GM18519 (cell line): ENCODE data around the gene ELK1.
A peak's percentile ranks its signal among the peaks of the same experiment; 100 is the strongest.
"Not testable (repeated sequence)": the region's sequence is repeated elsewhere in the genome, so short reads cannot be mapped to it uniquely, and the experiment has no call there.

Experiments
- ATAC-seq: cut with Tn5 transposase; IDR thresholded peaks from one replicate; pipeline ENCODE4 v1.9.1; 2021; ENCODE audit warnings: mild to moderate bottlenecking, moderate library complexity; ENCODE audit not compliant: unreplicated experiment, low FRiP score

Gene ELK1

GRCh38 chrX:47650164-47651042 lies at the start of gene ELK1:
ELK1 (minus strand) TSS chrX:47650563; CDS start chrX:47641441, 9,122 bp downstream.
- ATAC-seq = peak; percentile 85

DNA sequence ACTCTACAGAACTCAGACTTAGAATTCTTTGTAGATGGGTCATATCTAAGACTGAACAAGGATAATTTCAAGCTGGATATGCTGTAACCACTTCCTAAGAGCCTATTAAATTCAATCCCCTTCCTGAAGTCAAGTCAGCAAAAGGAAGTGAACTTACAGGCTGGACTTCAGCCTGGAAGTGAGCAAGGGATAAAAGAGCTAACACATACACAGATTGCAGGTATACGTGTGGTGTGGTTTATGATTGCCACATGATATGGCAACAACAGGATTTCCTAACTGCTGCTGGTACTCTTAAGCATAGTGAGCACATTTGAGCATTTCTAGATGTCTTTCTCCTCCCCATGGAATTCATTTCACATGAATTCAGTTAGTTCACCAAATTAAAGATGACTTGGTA lies 46.8 kb upstream of the ELK1 start:
- ATAC-seq = no peak

GRCh38 chrX:47690175-47690574 lies 39.8 kb upstream of the ELK1 start:
- ATAC-seq = no peak

- ATAC-seq = no peak
Measured at GRCh38 chrX:47687263-47687662, 36.9 kb upstream of the ELK1 start.

- no peak for ATAC-seq
Measured at GRCh38 chrX:47683829-47684205, 33.5 kb upstream of the ELK1 start.

DNA sequence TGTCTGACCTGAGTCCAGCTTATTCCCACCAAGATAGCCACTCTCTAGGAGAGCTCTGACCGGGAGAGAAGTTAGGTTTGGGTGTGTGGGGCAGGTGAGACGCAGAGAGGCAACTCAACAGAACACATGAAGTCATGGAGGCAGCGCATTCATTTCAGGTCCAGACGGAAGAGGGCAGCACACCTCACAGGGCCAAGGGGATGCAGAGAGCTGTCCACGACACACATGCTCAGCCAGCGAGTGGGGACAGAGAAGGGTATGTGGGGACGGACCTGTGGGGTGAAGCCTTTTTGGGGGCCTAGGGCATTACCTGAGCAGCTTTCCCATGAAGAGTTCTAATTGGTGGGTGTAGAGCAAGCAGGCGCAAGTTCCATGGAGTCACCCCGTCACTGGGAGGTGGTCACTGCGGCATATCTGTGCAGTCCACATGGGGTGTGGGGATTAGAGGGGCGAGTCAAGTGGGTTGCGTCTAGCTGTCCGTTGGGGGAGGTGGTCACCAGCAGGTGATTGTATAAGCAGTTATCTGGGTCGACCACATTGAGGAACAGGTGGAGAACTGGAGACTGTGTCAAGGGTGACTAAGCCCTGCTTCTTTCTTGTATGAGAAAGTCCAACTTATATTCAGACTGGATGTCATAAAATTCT lies 32.9 kb upstream of the ELK1 start:
- ATAC-seq = no peak

GRCh38 chrX:47675959-47676859 lies 25.8 kb upstream of the ELK1 start:
- not testable (repeated sequence) for ATAC-seq

DNA sequence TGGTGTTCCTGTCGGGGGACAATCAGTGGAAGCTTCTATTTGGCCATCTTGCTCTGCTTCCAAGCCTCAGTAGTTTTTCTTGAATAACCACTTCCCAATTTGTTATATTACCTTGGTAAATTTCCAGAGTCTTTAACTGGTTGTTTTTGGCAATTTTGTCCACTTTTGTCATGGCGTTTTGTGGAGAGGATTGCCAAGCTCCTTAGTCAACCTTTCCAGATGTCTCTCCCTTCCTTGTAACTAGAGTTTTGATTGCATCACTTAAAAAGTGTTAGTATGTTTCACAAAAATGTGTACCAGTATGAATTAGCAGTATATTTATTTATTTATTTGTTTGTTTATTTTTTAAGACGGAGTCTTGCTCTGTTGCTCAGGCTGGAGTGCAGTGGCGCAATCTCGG lies 24.4 kb upstream of the ELK1 start:
- ATAC-seq = no peak

GRCh38 chrX:47665797-47666196 lies 15.4 kb upstream of the ELK1 start:
- not testable (repeated sequence) for ATAC-seq

GRCh38 chrX:47664737-47665136 lies 14.4 kb upstream of the ELK1 start:
- ATAC-seq = no peak

- no peak for ATAC-seq
Measured at GRCh38 chrX:47662144-47662657, 11.8 kb upstream of the ELK1 start.

- no peak for ATAC-seq
Measured at GRCh38 chrX:47661539-47661938, 11.2 kb upstream of the ELK1 start.

GRCh38 chrX:47659421-47659726 lies 9.0 kb upstream of the ELK1 start:
- ATAC-seq = no peak

- ATAC-seq = peak; percentile 53
Measured at GRCh38 chrX:47658684-47659420, 8.5 kb upstream of the ELK1 start, which contains the start of gene UXT. UXT (minus strand) TSS chrX:47659180; CDS start chrX:47658927, 253 bp downstream.

- ATAC-seq = no peak
Measured at GRCh38 chrX:47658301-47658683, 7.9 kb upstream of the ELK1 start.

GRCh38 chrX:47651043-47651905 lies 911 bp upstream of the ELK1 start:
- ATAC-seq = no peak

- ATAC-seq = no peak
Measured at GRCh38 chrX:47649781-47650163, 591 bp downstream of the ELK1 start.

GRCh38 chrX:47649271-47649670 lies 1.1 kb downstream of the ELK1 start:
- no peak for ATAC-seq

DNA sequence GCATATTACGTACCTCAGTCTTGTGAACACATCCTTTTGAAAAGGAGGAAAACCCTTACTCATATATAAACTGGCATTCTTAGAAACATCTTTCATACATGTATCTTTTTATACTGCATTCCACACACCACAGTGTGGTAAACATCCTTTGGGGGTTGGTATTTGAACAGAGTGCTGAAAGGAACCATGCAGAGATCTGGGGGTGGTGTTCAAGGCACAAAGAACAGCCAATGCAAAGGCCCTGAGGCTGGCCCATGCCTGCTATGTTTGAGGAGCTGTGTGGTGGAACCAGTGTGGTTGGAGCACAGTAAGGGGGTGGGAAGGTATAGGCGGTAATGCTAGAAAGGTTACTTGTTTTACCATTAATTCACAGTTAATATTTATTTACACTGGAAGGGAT lies 2.0 kb downstream of the ELK1 start:
- no peak for ATAC-seq
